HL-60 (cell line): ENCODE measurements around the gene USP35.

Experiments
- DNase-seq, 2 experiments: peaks; one replicate each; pipeline ENCODE4 v3.0.0-alpha.2; 2010 to 2020; ENCODE audit warnings: low read depth in 1 of 2, low spot score in 1 of 2
- H3K27ac ChIP-seq: fragments of 250-450 bp; sonication (Bioruptor Pico); replicated peaks from 2 replicates; pipeline ENCODE4 v1.5.1; 2020; ENCODE audit warnings: mild to moderate bottlenecking, moderate library complexity
- H3K27me3 ChIP-seq: fragments of 250-450 bp; sonication (Bioruptor Pico); 2 replicates; pipeline ENCODE4 v1.5.1; 2021; ENCODE audit warnings: mild to moderate bottlenecking, moderate library complexity; ENCODE audit not compliant: insufficient read depth, poor library complexity, severe bottlenecking
- H3K4me3 ChIP-seq: replicated peaks from 2 replicates; pipeline ENCODE4 v1.5.1; 2011; ENCODE audit warnings: mild to moderate bottlenecking, control low read depth, low read length; ENCODE audit not compliant: insufficient read depth
- CTCF ChIP-seq: IDR thresholded peaks from one replicate; pipeline ENCODE4 v1.5.1; 2011; ENCODE audit warnings: low read length, control low read depth, inconsistent platforms; ENCODE audit not compliant: insufficient read depth
- GABPA ChIP-seq: IDR thresholded peaks from 2 replicates; pipeline ENCODE4 v1.6.1; 2012; ENCODE audit warnings: low read depth
- POLR2AphosphoS5 ChIP-seq: IDR thresholded peaks from 2 replicates; pipeline ENCODE4 v1.6.1; 2012; ENCODE audit warnings: low read depth
- REST ChIP-seq: IDR thresholded peaks from 2 replicates; pipeline ENCODE4 v1.6.1; 2012; ENCODE audit warnings: low read depth; ENCODE audit not compliant: insufficient replicate concordance
- SPI1 ChIP-seq: IDR thresholded peaks from 2 replicates; pipeline ENCODE4 v1.6.1; 2012; ENCODE audit warnings: low read depth, mild to moderate bottlenecking, borderline replicate concordance

The USP35 gene

GRCh38 chr11:78179459-78180071 is 9.2 kb upstream of the USP35 start:
- TF ChIP-seq REST, result no peak
- TF ChIP-seq GABPA, result no peak
- TF ChIP-seq SPI1, result no peak
- DNase-seq, result no peak
- Histone ChIP-seq H3K4me3 (no peak overlapping the region), H3K27ac (no peak overlapping the region), H3K27me3 (no peaks in the 10 kb centered on the region)

GRCh38 chr11:78180751-78181150 is 8.0 kb upstream of the USP35 start:
- TF ChIP-seq REST (no peak), GABPA (no peak), SPI1 (no peak), CTCF (no peak), POLR2AphosphoS5 (no peak)
- DNase-seq, result no peak
- H3K4me3 ChIP-seq, result no peak overlapping the region
- no peaks in the 10 kb centered on the region for H3K27me3 ChIP-seq
- no peak overlapping the region; the same call in 1 of the 2 replicates for H3K27ac ChIP-seq

- H3K27ac ChIP-seq, result no peak overlapping the region; the same call in 1 of the 2 replicates
- no peaks in the 10 kb centered on the region for H3K27me3 ChIP-seq
- TF ChIP-seq SPI1, result no peak
- no peak for TF ChIP-seq REST
- TF ChIP-seq CTCF, result no peak
- TF ChIP-seq POLR2AphosphoS5, result no peak
- TF ChIP-seq GABPA, result no peak
- peak in 1 of 2 experiments; percentile 43 for DNase-seq
- no peak overlapping the region for H3K4me3 ChIP-seq
These were observed 7.5 kb upstream of the USP35 start for GRCh38 chr11:78181185-78181584.
